Ascending aorta (tissue), 2 donors: ENCODE data around the gene NUP107. TPM values are rescaled to one million over a fixed set of nuclear protein-coding genes. Genes with fewer than 3 reads are reported as not detected.

Source experiments
- DNase-seq, 2 donors: peaks; one replicate each; pipeline ENCODE4 v3.0.0-alpha.2; 2019; ENCODE audit warnings: low spot score in 2 of 2
- H3K27ac ChIP-seq, 2 donors: fragments of 200-600 bp; sonication (generic); one replicate each; pipeline ENCODE4 v1.5.1; 2016 to 2017; ENCODE audit warnings: mild to moderate bottlenecking in 1 of 2
- H3K27me3 ChIP-seq: fragments of 200-600 bp; sonication (generic); one replicate; pipeline ENCODE4 v1.5.1; 2017
- H3K36me3 ChIP-seq, 2 donors: fragments of 200-600 bp; sonication (generic); one replicate each; pipeline ENCODE4 v1.5.1; 2016
- H3K4me1 ChIP-seq, 2 donors: fragments of 200-600 bp; sonication (generic); one replicate each; pipeline ENCODE4 v1.5.1; 2016 to 2017; ENCODE audit warnings: mild to moderate bottlenecking in 1 of 2
- H3K4me3 ChIP-seq, 2 donors: fragments of 200-600 bp; sonication (generic); one replicate each; pipeline ENCODE4 v1.5.1; 2016 to 2017; ENCODE audit warnings: mild to moderate bottlenecking in 1 of 2
- H3K9me3 ChIP-seq, 2 donors: fragments of 200-600 bp; sonication (generic); one replicate each; pipeline ENCODE4 v1.5.1; 2016
- CTCF ChIP-seq, 3 experiments: fragments of 200-600 bp in 2 of 3; fragments of 450-650 bp in 1 of 3; sonication (generic) in 2 of 3; IDR thresholded peaks; one replicate each; pipeline ENCODE4 v1.5.1; 2016 to 2019; ENCODE audit warnings: antibody characterized with exemption in 3 of 3, mild to moderate bottlenecking in 1 of 3, moderate library complexity in 1 of 3
- intact Hi-C: fragments of 100-400 bp; cut with DNase I; formaldehyde crosslinking; loops from one replicate; pipeline ENCODE4 v1.15.1; 2023
- total RNA-seq: library from RNA; depleted of rRNA; stranded (reverse); fragments of >200 nt; gene quantifications from one replicate; pipeline ENCODE4 v1.1.0, GENCODE V29; 2016

NUP107 gene
- total RNA-seq, 1 donor from 2014 or later: 4.7 TPM

- TF ChIP-seq CTCF (IDR thresholded peaks at IDR 0.05): no peak
- H3K27ac ChIP-seq: peak overlapping the region; percentile 72 to 75
These were observed 58.7 kb downstream of the NUP107 start for GRCh38 chr12:68745376-68745903.

GRCh38 chr12:68745904-68746571, 59.3 kb downstream of the NUP107 start, which contains the start of gene SLC35E3:
Gene SLC35E3 (plus strand): TSS chr12:68746176. CDS start chr12:68746378, 202 bp downstream.
- H3K4me1 ChIP-seq: peaks cover 0 to 7% of the 10 kb centered on the region in 2 donors
- H3K4me3 ChIP-seq: peak within 1 kb of the TSS; percentile 66 to 85
- peak within 1 kb of the TSS; percentile 72 to 75 for H3K27ac ChIP-seq
- H3K27me3 ChIP-seq: no peaks in the 10 kb centered on the region
- no peaks in the 10 kb centered on the region for H3K9me3 ChIP-seq
- H3K36me3 ChIP-seq: peaks cover 0 to 9% of the 10 kb centered on the region in 2 donors
- intact Hi-C loops: loop anchor here (1.0 kb wide), 3 partner anchors 60 to 414 kb away; partner anchors contain the start of genes MDM1, MDM2 and NUP107
- peak; percentile 68 to 94 for DNase-seq
- TF ChIP-seq CTCF (IDR thresholded peaks at IDR 0.05): no peak

More at GRCh38 chr12:68745376-68745903, 58.7 kb downstream of the NUP107 start:
- peak overlapping the region; percentile 66 to 85 for H3K4me3 ChIP-seq
- no peaks in the 10 kb centered on the region for H3K27me3 ChIP-seq
- no peaks in the 10 kb centered on the region for H3K9me3 ChIP-seq
- H3K4me1 ChIP-seq: peaks cover 0 to 7% of the 10 kb centered on the region in 2 donors
- intact Hi-C loops: no loop called here
- H3K36me3 ChIP-seq: peaks cover 0 to 9% of the 10 kb centered on the region in 2 donors
- no peak for DNase-seq

GRCh38 chr12:68746572-68747180, 59.9 kb downstream of the NUP107 start:
- Histone ChIP-seq H3K4me3 (peak overlapping the region; percentile 66 to 85), H3K9me3 (no peaks in the 10 kb centered on the region), H3K27me3 (no peaks in the 10 kb centered on the region), H3K4me1 (peaks cover 0 to 7% of the 10 kb centered on the region in 2 donors), H3K36me3 (peaks cover 0 to 7% of the 10 kb centered on the region in 2 donors), H3K27ac (peak overlapping the region; percentile 72 to 75)
- peak; percentile 30 to 79 for DNase-seq
- intact Hi-C loops: loop anchor here (1.0 kb wide), 3 partner anchors 60 to 414 kb away; partner anchors contain the start of genes MDM1, MDM2 and NUP107
- TF ChIP-seq CTCF (IDR thresholded peaks at IDR 0.05): no peak

GRCh38 chr12:68749443-68749842, 62.7 kb downstream of the NUP107 start:
- TF ChIP-seq CTCF (IDR thresholded peaks at IDR 0.05): no peak
- no peaks in the 10 kb centered on the region for H3K9me3 ChIP-seq
- H3K27me3 ChIP-seq: no peaks in the 10 kb centered on the region
- peaks cover 0 to 7% of the 10 kb centered on the region in 2 donors for H3K4me1 ChIP-seq
- DNase-seq: no peak
- H3K27ac ChIP-seq: no peak overlapping the region
- intact Hi-C loops: no loop called here
- H3K4me3 ChIP-seq: no peak overlapping the region
- H3K36me3 ChIP-seq: peaks cover 13 to 19% of the 10 kb centered on the region in 2 donors

GRCh38 chr12:68749861-68750260, 63.1 kb downstream of the NUP107 start:
- no peak for DNase-seq
- intact Hi-C loops: no loop called here

More at GRCh38 chr12:68749861-68750260, 63.1 kb downstream of the NUP107 start:
- no peaks in the 10 kb centered on the region for H3K9me3 ChIP-seq
- no peak for TF ChIP-seq CTCF (IDR thresholded peaks at IDR 0.05)
- no peak overlapping the region for H3K27ac ChIP-seq
- peaks cover 15 to 24% of the 10 kb centered on the region in 2 donors for H3K36me3 ChIP-seq
- H3K4me1 ChIP-seq: peaks cover 0 to 7% of the 10 kb centered on the region in 2 donors
- no peak overlapping the region for H3K4me3 ChIP-seq
- no peaks in the 10 kb centered on the region for H3K27me3 ChIP-seq
